BLaER1 treated with 17β-estradiol and CSF1 and Interleukin-3, amounts not matched to agents 10 nM and 100 nM (cell line): Measurements from ENCODE around the gene GDF7.

Source experiments
- H3K27ac ChIP-seq, 11 experiments: shearing (Covaris generic); formaldehyde crosslinking; 2 replicates each; pipeline ENCODE4 v1.8.1; 2022
- H3K27me3 ChIP-seq, 11 experiments: shearing (Covaris generic); formaldehyde crosslinking; 2 replicates each; pipeline ENCODE4 v1.8.1; 2022
- H3K36me3 ChIP-seq, 11 experiments: shearing (Covaris generic); formaldehyde crosslinking; 2 replicates each; pipeline ENCODE4 v1.8.1; 2022
- H3K4me1 ChIP-seq, 10 experiments: shearing (Covaris generic); formaldehyde crosslinking; 2 replicates each; pipeline ENCODE4 v1.8.1; 2022
- H3K4me2 ChIP-seq, 11 experiments: shearing (Covaris generic); formaldehyde crosslinking; 2 replicates each; pipeline ENCODE4 v1.8.1; 2022
- H3K4me3 ChIP-seq, 10 experiments: shearing (Covaris generic); formaldehyde crosslinking; 2 replicates each; pipeline ENCODE4 v1.8.1; 2022
- H3K9ac ChIP-seq, 11 experiments: shearing (Covaris generic); formaldehyde crosslinking; 2 replicates each; pipeline ENCODE4 v1.8.1; 2022
- H3K9me3 ChIP-seq, 11 experiments: shearing (Covaris generic); formaldehyde crosslinking; replicated peaks in 1 of 11; 2 replicates each; pipeline ENCODE4 v1.8.1; 2022
- H4K20me1 ChIP-seq, 11 experiments: shearing (Covaris generic); formaldehyde crosslinking; 2 replicates each; pipeline ENCODE4 v1.8.1; 2022
- Cebpa-rat ChIP-seq, 11 experiments: shearing (Covaris generic); IDR thresholded peaks; 2 replicates each; pipeline ENCODE4 v1.8.1; 2022

Gene GDF7

DNA sequence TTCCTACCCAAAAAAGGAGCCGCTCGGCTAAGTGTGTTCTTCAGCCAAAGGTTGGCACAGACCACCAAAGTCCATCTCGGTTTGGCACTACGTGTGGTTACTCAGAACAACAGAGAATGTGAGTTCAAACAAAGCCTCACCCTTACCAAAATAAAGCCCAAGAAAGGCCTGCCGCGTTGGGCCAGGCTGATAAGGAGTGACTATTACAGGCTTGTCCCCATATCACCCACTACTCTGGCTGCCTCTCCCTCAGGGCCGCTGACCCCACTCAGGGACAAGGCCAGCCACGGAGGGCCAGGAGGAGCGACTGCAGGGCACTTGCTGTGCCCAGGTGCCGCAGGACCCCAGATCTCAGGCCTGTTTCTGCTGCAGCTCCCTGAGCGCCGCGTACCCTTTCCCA lies 29.8 kb upstream of the GDF7 start:
- TF ChIP-seq Cebpa-rat (IDR thresholded peaks at IDR 0.05) = no peak
- H3K36me3 ChIP-seq = peaks cover 0 to 97% (median 11%) of the 10 kb centered on the region in 11 experiments; a peak in 13 of 22 replicates
- peaks cover 17 to 73% (median 53%) of the 10 kb centered on the region in 10 experiments for H3K4me1 ChIP-seq
- H3K9ac ChIP-seq = no peak overlapping the region
- H3K27ac ChIP-seq = no peak overlapping the region
- no peaks in the 10 kb centered on the region for H3K9me3 ChIP-seq
- H4K20me1 ChIP-seq = peaks cover 11 to 87% (median 31%) of the 10 kb centered on the region in 11 experiments; a peak in 16 of 22 replicates
- no peak overlapping the region for H3K4me3 ChIP-seq
- H3K27me3 ChIP-seq = no peaks in the 10 kb centered on the region
- H3K4me2 ChIP-seq = no peak overlapping the region

DNA sequence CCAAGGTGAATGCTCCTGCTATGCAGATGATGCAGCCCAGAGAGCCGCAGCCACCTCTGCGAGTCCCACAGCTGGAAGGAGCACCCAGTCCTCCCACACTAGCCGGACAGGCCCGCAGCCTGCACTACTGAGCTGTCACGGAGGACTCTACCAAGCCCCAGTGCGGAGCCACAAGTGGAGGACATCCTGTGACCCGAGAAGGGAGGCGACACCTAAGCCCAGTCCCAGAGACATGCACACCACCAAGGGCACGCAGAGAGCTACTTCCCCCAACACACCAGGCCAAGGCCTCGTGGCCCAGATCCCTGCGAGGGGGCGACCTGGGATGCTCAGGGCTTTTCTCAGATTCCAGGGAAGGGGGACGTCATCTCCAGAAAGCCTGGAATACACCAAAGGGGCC lies 28.9 kb upstream of the GDF7 start:
- peak overlapping the region in 1 of 11 experiments; percentile 41; a peak in 2 of 22 replicates for H3K9ac ChIP-seq
- peaks cover 23 to 70% (median 51%) of the 10 kb centered on the region in 10 experiments for H3K4me1 ChIP-seq
- H4K20me1 ChIP-seq = peaks cover 12 to 87% (median 24%) of the 10 kb centered on the region in 11 experiments; a peak in 17 of 22 replicates
- H3K36me3 ChIP-seq = peaks cover 0 to 95% (median 11%) of the 10 kb centered on the region in 11 experiments; a peak in 13 of 22 replicates
- no peak for TF ChIP-seq Cebpa-rat (IDR thresholded peaks at IDR 0.05)
- no peak overlapping the region for H3K27ac ChIP-seq
- no peaks in the 10 kb centered on the region for H3K9me3 ChIP-seq
- peak overlapping the region in 2 of 11 experiments; percentile 29 to 43; a peak in 2 of 22 replicates for H3K4me2 ChIP-seq
- no peaks in the 10 kb centered on the region for H3K27me3 ChIP-seq
- H3K4me3 ChIP-seq = no peak overlapping the region

DNA sequence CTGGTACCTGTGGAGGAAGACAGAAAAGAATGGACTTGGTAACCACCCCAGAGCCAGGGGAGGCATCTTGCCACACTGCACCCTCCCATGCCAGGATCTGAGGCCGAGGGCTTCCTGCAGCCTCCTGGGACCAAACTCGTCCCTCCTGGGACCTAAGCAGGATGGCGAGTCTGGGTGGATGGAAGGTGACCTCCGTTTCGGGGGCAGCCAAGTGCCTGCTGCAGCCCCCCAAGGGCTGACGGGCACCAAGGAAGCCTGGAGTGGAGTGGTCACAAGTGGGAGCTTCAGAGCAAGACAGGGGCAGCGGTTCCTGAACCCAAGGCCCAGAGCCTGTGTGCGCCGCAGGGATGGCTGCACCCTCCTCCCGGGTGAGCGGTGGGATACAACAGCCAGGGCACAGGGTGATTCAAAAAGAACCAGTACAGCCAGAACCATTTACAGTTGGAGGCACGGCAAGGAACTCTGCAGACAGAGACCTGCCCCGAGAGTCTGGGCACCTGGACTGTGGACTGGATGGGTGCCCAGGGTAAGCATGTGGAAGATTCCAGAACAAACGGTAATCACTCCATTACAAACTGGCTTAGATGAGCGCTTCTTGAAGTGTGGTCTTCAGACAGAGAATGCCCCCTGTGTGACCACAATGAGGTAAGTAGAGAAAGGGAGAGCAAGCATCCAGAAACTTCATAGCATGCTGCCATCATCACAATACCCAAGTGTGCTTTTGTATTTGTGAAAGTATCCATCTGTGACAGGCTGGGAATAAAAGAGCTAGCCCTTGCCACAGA lies 28.1 kb upstream of the GDF7 start:
- Histone ChIP-seq H3K9ac (peak overlapping the region in 3 of 11 experiments; percentile 19 to 41 (median 25); a peak in 4 of 22 replicates), H3K27me3 (no peaks in the 10 kb centered on the region), H3K27ac (no peak overlapping the region), H3K4me3 (no peak overlapping the region), H3K4me2 (peak overlapping the region in 5 of 11 experiments; percentile 17 to 48 (median 36); a peak in 7 of 22 replicates), H3K4me1 (peaks cover 19 to 62% (median 42%) of the 10 kb centered on the region in 10 experiments), H3K9me3 (no peaks in the 10 kb centered on the region), H4K20me1 (peaks cover 12 to 87% (median 28%) of the 10 kb centered on the region in 11 experiments; a peak in 17 of 22 replicates), H3K36me3 (peaks cover 0 to 97% (median 11%) of the 10 kb centered on the region in 11 experiments; a peak in 13 of 22 replicates)
- TF ChIP-seq Cebpa-rat (IDR thresholded peaks at IDR 0.05) = no peak

DNA sequence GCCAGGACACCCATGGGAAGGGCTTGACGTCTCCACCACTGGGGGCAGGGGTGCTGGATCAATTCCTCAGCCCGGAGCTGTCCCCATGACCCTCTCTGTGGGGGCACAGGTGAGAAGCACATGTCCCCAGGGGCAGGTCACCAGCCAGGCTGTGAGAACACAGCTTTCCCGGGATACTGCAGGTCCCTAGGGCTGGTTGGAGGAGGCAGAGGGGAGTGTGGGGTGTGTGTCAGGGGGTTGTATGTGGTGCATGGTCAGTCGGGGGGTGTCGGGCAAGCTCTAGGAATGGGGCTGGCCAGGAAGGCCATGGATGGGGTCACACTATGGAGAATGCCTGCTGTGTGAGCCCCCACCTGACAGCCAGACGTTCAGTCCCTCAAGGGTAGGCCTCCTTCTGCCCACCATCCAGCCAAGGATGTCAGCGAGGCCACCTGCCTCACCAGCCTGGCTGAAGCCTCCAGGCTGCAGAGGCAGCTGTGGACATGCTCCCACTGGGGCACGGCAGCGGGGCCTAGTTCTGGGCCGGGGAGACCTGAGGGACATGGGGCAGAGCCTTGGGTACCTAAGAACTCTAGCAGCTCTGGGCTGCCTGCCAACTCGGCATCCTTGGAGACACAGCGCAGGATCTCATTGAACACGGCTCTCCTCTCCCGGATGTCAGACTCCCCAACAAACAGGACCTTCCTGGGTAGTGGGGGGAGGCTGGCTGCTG lies 26.4 kb upstream of the GDF7 start:
- H4K20me1 ChIP-seq = peaks cover 14 to 87% (median 23%) of the 10 kb centered on the region in 11 experiments; a peak in 17 of 22 replicates
- H3K9me3 ChIP-seq = no peaks in the 10 kb centered on the region
- peak overlapping the region in 3 of 11 experiments; percentile 35 to 49 (median 44); a peak in 7 of 22 replicates for H3K9ac ChIP-seq
- H3K36me3 ChIP-seq = peaks cover 0 to 98% (median 24%) of the 10 kb centered on the region in 11 experiments; a peak in 15 of 22 replicates
- H3K4me2 ChIP-seq = peak overlapping the region in 8 of 11 experiments; percentile 28 to 70 (median 53); a peak in 13 of 22 replicates
- H3K4me1 ChIP-seq = peaks cover 6 to 45% (median 27%) of the 10 kb centered on the region in 10 experiments; a peak in 19 of 20 replicates
- H3K4me3 ChIP-seq = no peak overlapping the region
- TF ChIP-seq Cebpa-rat (IDR thresholded peaks at IDR 0.05) = no peak
- no peak overlapping the region for H3K27ac ChIP-seq
- no peaks in the 10 kb centered on the region for H3K27me3 ChIP-seq

DNA sequence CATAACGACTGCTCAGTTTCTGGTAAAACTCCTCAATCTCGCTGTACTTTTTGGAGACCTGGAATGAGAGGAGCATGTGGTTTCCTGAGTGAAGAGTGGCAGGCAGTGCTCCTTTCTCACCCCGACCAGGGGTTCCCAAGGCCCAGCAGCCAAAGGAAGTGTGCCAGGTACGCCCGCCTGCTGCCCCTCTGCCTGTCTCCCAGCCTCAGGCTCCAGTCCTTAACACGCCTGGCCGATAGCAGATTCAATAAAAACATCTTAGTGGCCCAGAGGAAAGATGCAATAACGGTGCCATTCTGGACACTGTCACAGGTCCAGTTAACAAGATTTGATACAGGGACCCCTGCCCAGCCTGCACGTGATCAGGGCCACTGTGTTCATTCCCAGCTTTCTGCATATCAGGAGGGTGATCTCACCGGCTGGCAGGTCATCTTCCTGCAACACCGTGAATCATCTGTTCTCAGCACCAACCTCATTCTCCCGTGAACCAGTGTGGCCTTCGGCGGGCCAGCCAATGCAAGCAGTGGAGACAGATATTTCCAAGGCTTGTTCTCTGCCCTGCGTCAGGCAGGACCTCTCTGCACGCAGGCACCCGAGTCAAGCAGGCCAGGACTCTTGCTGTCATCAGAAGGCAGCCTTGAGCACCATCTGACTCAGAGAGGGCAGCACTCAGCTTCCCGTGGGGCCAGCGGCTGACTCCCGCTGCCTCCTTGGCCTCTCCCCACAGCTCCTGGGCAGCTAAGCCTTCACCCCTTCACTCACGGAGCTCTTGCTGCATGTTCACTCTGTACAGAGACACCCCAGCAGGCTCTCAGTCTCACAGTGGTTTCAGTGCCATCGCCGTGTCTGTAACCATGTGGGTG lies 25.6 kb upstream of the GDF7 start:
- Histone ChIP-seq H3K4me1 (peaks cover 6 to 46% (median 29%) of the 10 kb centered on the region in 10 experiments; a peak in 18 of 20 replicates), H3K4me2 (peak overlapping the region in 8 of 11 experiments; percentile 28 to 70 (median 53); a peak in 14 of 22 replicates), H3K4me3 (no peak overlapping the region), H3K27ac (no peak overlapping the region), H3K27me3 (no peaks in the 10 kb centered on the region), H3K9me3 (no peaks in the 10 kb centered on the region), H3K36me3 (peaks cover 0 to 98% (median 24%) of the 10 kb centered on the region in 11 experiments; a peak in 15 of 22 replicates), H3K9ac (peak overlapping the region in 4 of 11 experiments; percentile 4 to 49 (median 40); a peak in 4 of 22 replicates), H4K20me1 (peaks cover 17 to 90% (median 23%) of the 10 kb centered on the region in 11 experiments; a peak in 17 of 22 replicates)
- no peak for TF ChIP-seq Cebpa-rat (IDR thresholded peaks at IDR 0.05)

DNA sequence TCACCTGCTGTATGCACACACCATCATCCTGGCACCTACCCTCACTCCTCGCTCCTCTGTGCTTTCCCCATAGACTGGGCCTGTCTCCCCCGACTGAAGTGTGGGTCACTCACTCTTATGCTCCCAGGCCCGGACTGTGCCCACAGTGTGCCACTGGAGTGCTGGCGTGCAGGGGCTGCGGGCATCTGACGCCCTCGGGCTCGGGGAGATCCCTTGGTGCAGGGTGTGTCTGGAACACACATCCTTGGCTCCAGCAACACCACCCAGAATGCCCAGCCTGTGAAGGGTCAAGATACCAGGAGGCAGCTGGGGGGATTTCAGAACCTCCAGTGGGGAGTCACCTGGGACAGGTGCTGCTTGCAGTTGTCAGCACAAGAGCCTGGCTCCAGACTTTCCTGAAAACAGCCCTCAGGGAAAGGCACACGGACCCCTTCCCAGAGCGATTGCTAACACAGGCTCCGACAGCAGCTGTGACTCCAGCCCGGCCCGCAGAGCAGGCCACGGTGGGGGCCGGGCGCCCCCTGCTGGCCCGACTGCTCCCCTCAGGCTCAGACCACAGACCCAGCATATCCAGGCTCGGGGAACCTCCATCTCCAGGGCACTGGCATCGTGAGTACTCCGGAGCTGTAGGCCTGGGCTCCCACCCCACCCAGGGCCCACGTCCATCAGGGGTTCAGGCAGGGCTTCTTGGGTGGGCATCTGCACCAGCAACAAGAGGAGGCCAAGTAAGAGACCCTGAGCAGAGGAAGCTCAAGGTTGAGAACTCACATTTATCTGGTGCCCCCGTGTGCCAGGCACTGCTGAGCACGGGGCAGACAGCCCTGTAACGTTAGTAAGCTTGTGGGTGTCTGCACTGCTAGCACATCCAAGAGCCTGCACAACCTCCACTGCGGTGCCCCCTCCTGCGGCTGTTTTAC lies 24.6 kb upstream of the GDF7 start:
- Histone ChIP-seq H3K27me3 (no peaks in the 10 kb centered on the region), H3K9ac (peak overlapping the region in 3 of 11 experiments; percentile 6 to 27 (median 24); a peak in 3 of 22 replicates), H3K4me2 (peak overlapping the region in 9 of 11 experiments; percentile 8 to 70 (median 45); a peak in 12 of 22 replicates), H3K36me3 (peaks cover 0 to 98% (median 24%) of the 10 kb centered on the region in 11 experiments; a peak in 15 of 22 replicates), H3K4me1 (peaks cover 8 to 55% (median 39%) of the 10 kb centered on the region in 10 experiments), H3K4me3 (no peak overlapping the region), H3K9me3 (no peaks in the 10 kb centered on the region), H4K20me1 (peaks cover 17 to 95% (median 23%) of the 10 kb centered on the region in 11 experiments; a peak in 17 of 22 replicates), H3K27ac (no peak overlapping the region)
- no peak for TF ChIP-seq Cebpa-rat (IDR thresholded peaks at IDR 0.05)

DNA sequence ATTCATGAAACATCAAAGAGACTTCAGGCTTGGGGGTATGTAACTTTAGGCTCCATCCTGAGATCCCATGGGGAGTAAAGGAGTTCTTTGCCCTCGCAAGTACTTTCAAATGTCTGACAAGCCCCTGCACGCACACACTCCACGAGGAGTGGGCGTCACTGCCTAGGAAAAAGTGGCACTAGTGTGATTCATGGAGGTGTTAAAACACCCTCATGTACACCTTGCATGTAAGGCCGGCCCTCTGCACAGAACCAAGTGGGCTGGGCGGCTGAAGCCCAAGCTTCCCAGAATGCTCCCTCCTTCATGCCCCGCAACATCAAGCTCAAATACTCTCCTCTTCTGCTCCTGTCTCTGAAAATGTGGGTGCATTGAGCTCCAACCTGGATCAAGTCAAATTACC lies 23.9 kb upstream of the GDF7 start:
- Histone ChIP-seq H3K4me2 (no peak overlapping the region), H3K27me3 (no peaks in the 10 kb centered on the region), H3K36me3 (peaks cover 0 to 92% (median 24%) of the 10 kb centered on the region in 11 experiments; a peak in 15 of 22 replicates), H3K9me3 (no peaks in the 10 kb centered on the region), H4K20me1 (peaks cover 17 to 100% (median 29%) of the 10 kb centered on the region in 11 experiments; a peak in 18 of 22 replicates), H3K27ac (no peak overlapping the region), H3K4me3 (no peak overlapping the region), H3K9ac (no peak overlapping the region), H3K4me1 (peaks cover 15 to 62% (median 46%) of the 10 kb centered on the region in 10 experiments)
- no peak for TF ChIP-seq Cebpa-rat (IDR thresholded peaks at IDR 0.05)
